Kidney (tissue), 14 donors: Measurements from ENCODE around the gene DPH3. TPM values are rescaled to one million over a fixed set of nuclear protein-coding genes. Genes with fewer than 3 reads are reported as not detected.

ENCODE experiments used
- DNase-seq, 5 donors: peaks; one replicate each; pipeline ENCODE4 v3.0.0-alpha.2; 2013 to 2020
- FAIRE-seq: peaks from 2 replicates; lab custom pipeline; 2012; peaks lifted over from hg19 to GRCh38; lab: Jason Lieb, UNC
- H3K27ac ChIP-seq, 2 donors: one replicate each; pipeline ENCODE4 v1.7.0; 2013; ENCODE audit warnings: low read depth in 2 of 2, low read length in 2 of 2, inconsistent platforms in 1 of 2
- H3K27me3 ChIP-seq: one replicate; pipeline ENCODE4 v1.7.1; 2013; ENCODE audit warnings: low read length, inconsistent platforms; ENCODE audit not compliant: control insufficient read depth, insufficient read depth
- H3K36me3 ChIP-seq, 3 donors: one replicate each; pipeline versions ENCODE4 v1.7.0 to v1.7.1; 2013; ENCODE audit warnings: low read length in 3 of 3, control low read depth in 1 of 3, inconsistent platforms in 1 of 3; ENCODE audit not compliant: insufficient read depth in 3 of 3, control insufficient read depth in 2 of 3
- H3K4me1 ChIP-seq, 3 donors: one replicate each; pipeline versions ENCODE4 v1.7.0 to v1.7.1; 2013; ENCODE audit warnings: low read length in 3 of 3, inconsistent platforms in 1 of 3, low read depth in 1 of 3; ENCODE audit not compliant: control insufficient read depth in 2 of 3, insufficient read depth in 2 of 3
- H3K4me3 ChIP-seq, 3 donors: one replicate each; pipeline versions ENCODE4 v1.7.0 to v1.8.1; 2013; ENCODE audit warnings: low read length in 3 of 3, control low read depth in 1 of 3, inconsistent platforms in 1 of 3
- H3K9ac ChIP-seq, 3 donors: one replicate each; pipeline versions ENCODE4 v1.7.0 to v1.7.1; 2013; ENCODE audit warnings: low read length in 3 of 3, control low read depth in 1 of 3, inconsistent platforms in 1 of 3
- H3K9me3 ChIP-seq, 3 donors: one replicate each; pipeline versions ENCODE4 v1.7.0 to v1.7.1; 2013; ENCODE audit warnings: low read length in 3 of 3, control low read depth in 1 of 3, inconsistent platforms in 1 of 3; ENCODE audit not compliant: control insufficient read depth in 2 of 3, insufficient read depth in 1 of 3
- CTCF ChIP-seq: IDR thresholded peaks from 3 replicates; pipeline ENCODE4 v1.5.1; 2012; ENCODE audit warnings: mild to moderate bottlenecking, moderate library complexity, borderline replicate concordance; ENCODE audit not compliant: insufficient read depth; ENCODE audit errors: extremely low read depth
- intact Hi-C: fragments of 100-400 bp; cut with DNase I; formaldehyde crosslinking; loops from one replicate; pipeline ENCODE4 v1.11.1; 2022
- polyA plus RNA-seq: library from polyadenylated mRNA; stranded (reverse); fragments of 350-450 nt; fragmentation: Illumina TruSeq; extraction: RNeasy Lipid Tissue Mini Kit (QIAGEN cat#74804); gene quantifications from one replicate; pipeline ENCODE4 v1.2.3, GENCODE V29; 2014; ENCODE audit warnings: low read depth, low replicate concordance; ENCODE audit not compliant: insufficient read depth
- total RNA-seq: library from RNA; stranded (reverse); fragmentation: NEBNext Ultra II Directional; extraction: Animal tissue kit (Norgen Biotek cat#: 25700); gene quantifications from one replicate; pipeline ENCODE4 v1.2.1, GENCODE V29; 2021
- donor health status: control.
- donor health status: control.
- donor health status: control.
- donor health status: control.
- donor health status: control.
- donor health status: DM: yes; HTN: yes; CAD: no.
- donor health status: Normal renal cell carcinoma (clear cell type).

DPH3 gene
- total and polyA plus RNA-seq, 2 donors from 2014 or later, result 16.3 to 19.3 TPM

GRCh38 chr3:16284633-16285032 is 19.9 kb upstream of the DPH3 start:
- DNase-seq (no peak), FAIRE-seq (no peak)
- Histone ChIP-seq H3K36me3 (peaks cover 0 to 22% (median 8%) of the 10 kb centered on the region in 3 donors), H3K9me3 (no peaks in the 10 kb centered on the region), H3K4me1 (no peaks in the 10 kb centered on the region), H3K4me3 (no peak overlapping the region), H3K27me3 (no peaks in the 10 kb centered on the region), H3K27ac (no peak overlapping the region), H3K9ac (no peak overlapping the region)
- intact Hi-C loops, result loop anchor here (5.0 kb wide), 1 partner anchor 268 kb away; no protein-coding TSS in a partner anchor
- no peak for TF ChIP-seq CTCF

GRCh38 chr3:16280671-16281070 is 15.9 kb upstream of the DPH3 start:
- FAIRE-seq (no peak), DNase-seq (no peak)
- Histone ChIP-seq H3K27ac (no peak overlapping the region), H3K9ac (no peak overlapping the region), H3K4me1 (no peaks in the 10 kb centered on the region), H3K36me3 (peaks cover 3 to 21% (median 11%) of the 10 kb centered on the region in 3 donors), H3K9me3 (no peaks in the 10 kb centered on the region), H3K4me3 (no peak overlapping the region), H3K27me3 (no peaks in the 10 kb centered on the region)
- intact Hi-C loops, result no loop called here
- TF ChIP-seq CTCF, result no peak

GRCh38 chr3:16279010-16279801 is 14.5 kb upstream of the DPH3 start:
- intact Hi-C loops, result no loop called here
- peaks cover 3 to 24% (median 12%) of the 10 kb centered on the region in 3 donors for H3K36me3 ChIP-seq

More at GRCh38 chr3:16279010-16279801, 14.5 kb upstream of the DPH3 start:
- Histone ChIP-seq H3K9me3 (no peaks in the 10 kb centered on the region), H3K27me3 (no peaks in the 10 kb centered on the region), H3K27ac (no peak overlapping the region), H3K9ac (no peak overlapping the region), H3K4me1 (no peaks in the 10 kb centered on the region), H3K4me3 (no peak overlapping the region)
- FAIRE-seq (no peak), DNase-seq (no peak)
- no peak for TF ChIP-seq CTCF
